HUES48 (cell line): Measurements from ENCODE around the gene UQCR10.

ENCODE experiments used
- H3K27ac ChIP-seq: one replicate; pipeline ENCODE4 v1.7.0; 2013; ENCODE audit warnings: low read depth, low read length, inconsistent platforms
- H3K27me3 ChIP-seq: 2 replicates; pipeline ENCODE4 v1.6.1; 2013; ENCODE audit warnings: mild to moderate bottlenecking, low read length; ENCODE audit not compliant: control insufficient read depth, insufficient read depth
- H3K36me3 ChIP-seq: 2 replicates; pipeline ENCODE4 v1.6.1; 2013; ENCODE audit warnings: low read length; ENCODE audit not compliant: control insufficient read depth, insufficient read depth
- H3K4me1 ChIP-seq: 2 replicates; pipeline ENCODE4 v1.6.1; 2013; ENCODE audit warnings: mild to moderate bottlenecking, low read length; ENCODE audit not compliant: control insufficient read depth, insufficient read depth
- H3K4me3 ChIP-seq: 2 replicates; pipeline ENCODE4 v1.5.1; 2013; ENCODE audit warnings: mild to moderate bottlenecking, low read depth, low read length
- H3K9ac ChIP-seq: 2 replicates; pipeline ENCODE4 v1.6.1; 2013; ENCODE audit warnings: mild to moderate bottlenecking, low read depth, low read length, moderate library complexity
- H3K9me3 ChIP-seq: 2 replicates; pipeline ENCODE4 v1.6.1; 2013; ENCODE audit warnings: low read length; ENCODE audit not compliant: control insufficient read depth, insufficient read depth

UQCR10 gene

DNA sequence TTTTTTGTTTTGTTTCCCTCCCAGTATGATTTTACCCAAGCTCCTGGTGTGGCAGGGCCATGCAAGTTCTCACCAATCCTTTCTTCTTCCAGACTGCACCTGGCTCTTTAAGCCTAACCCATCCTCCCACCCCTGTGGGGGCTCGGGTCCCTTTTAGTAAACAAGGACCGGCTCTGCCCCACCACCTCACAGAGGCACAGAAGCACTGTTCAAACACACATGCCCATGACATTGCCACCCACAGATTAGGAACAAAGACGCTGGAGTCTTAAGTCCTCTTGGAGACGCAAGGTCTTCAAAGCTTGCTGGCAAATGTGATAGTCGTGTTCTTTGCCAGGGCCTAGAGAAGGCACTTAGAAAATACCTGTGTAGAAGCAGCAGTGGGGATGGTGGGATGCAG, 18.9 kb downstream of the UQCR10 start:
- no peak overlapping the region for H3K4me3 ChIP-seq
- peaks cover 5% of the 10 kb centered on the region; the same call in 1 of the 2 replicates for H3K4me1 ChIP-seq
- no peaks in the 10 kb centered on the region for H3K27me3 ChIP-seq
- H3K9me3 ChIP-seq, result no peaks in the 10 kb centered on the region
- H3K36me3 ChIP-seq, result peaks cover 30% of the 10 kb centered on the region
- no peak overlapping the region for H3K9ac ChIP-seq
- peak overlapping the region; percentile 45 for H3K27ac ChIP-seq

DNA sequence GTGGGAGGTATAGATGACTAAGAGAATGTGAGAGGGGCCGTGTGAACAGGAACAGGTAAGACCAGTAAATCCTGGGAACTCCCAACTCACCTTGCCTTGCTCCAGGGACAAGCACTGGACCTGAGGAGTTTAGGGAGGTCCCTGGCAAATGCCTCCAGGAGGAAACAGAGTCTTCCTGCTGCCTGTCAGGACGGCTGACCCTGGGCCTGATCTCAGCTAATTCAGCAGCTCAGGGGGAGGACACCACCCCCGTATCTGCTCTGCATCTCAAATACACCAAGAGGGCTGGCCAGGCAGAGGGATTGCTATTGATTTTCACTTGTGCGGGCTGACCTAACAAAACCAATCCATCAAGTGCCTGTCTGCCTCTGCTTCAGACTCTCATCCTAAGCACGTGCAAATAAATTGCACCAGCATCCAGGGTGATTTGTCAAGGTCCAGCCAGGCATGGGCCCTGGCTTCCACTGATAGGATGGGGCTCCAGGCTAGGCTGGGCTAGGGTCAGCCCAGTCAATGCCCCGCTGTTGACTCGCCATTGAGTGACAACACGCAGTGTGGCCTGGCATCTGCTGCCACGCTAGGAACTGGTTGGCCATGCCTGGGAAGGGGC, 20.3 kb downstream of the UQCR10 start:
- peaks cover 42% of the 10 kb centered on the region for H3K36me3 ChIP-seq
- no peaks in the 10 kb centered on the region for H3K9me3 ChIP-seq
- no peak overlapping the region for H3K4me3 ChIP-seq
- H3K4me1 ChIP-seq, result 0 out of 2 replicates have a peak, but pooled peaks cover 3% of the 10 kb centered on the region
- no peaks in the 10 kb centered on the region for H3K27me3 ChIP-seq
- H3K27ac ChIP-seq, result no peak overlapping the region
- H3K9ac ChIP-seq, result no peak overlapping the region

DNA sequence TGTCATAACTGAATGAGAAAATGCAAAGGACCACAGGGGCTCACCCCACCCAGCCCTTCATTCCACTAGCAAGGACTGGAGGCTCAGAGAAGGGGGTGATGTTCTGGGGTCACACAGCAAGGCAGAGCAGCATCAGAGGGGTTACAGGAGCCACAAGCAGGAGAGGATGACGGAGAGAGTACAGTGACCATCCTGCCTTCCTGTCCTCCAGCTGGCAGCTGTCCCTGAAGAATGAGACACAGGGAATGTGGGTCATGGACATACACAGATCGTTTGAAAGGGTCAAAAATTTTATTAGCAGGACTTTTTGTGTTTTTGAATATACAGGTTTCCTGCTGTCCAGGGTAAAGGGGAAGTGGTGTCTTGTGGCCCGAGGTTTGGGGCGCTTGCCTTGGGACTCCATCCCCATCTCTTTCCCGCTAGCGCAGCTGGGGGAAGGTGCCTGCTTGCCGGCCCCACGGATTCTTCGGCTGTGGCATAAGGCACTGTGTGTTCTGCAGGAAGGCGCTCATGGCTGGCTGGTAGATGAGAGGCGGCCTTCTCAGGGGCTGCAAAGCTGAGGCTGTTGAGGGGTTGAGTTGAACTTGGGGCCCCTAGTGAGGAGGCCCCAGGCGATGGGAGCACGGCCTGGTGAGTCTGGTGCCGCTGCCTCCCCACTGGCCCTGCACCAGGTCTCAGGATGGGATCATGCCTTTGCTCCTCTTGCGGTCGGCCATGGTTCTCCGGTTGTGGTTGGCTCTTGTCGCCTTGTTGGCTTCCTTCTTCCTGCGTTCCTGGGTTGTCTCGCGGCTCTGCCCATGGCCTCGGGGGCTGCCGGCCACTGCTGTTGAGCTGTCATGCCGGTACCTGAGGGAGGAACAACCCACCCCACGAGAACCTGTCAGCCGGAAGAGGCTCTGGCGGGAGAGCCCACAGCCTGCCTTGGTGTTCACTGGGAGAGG, 21.4 kb downstream of the UQCR10 start:
- Histone ChIP-seq H3K27ac (no peak overlapping the region), H3K4me3 (no peak overlapping the region), H3K9ac (no peak overlapping the region), H3K4me1 (0 out of 2 replicates have a peak, but pooled peaks cover 3% of the 10 kb centered on the region), H3K27me3 (no peaks in the 10 kb centered on the region), H3K9me3 (no peaks in the 10 kb centered on the region), H3K36me3 (peaks cover 53% of the 10 kb centered on the region)

DNA sequence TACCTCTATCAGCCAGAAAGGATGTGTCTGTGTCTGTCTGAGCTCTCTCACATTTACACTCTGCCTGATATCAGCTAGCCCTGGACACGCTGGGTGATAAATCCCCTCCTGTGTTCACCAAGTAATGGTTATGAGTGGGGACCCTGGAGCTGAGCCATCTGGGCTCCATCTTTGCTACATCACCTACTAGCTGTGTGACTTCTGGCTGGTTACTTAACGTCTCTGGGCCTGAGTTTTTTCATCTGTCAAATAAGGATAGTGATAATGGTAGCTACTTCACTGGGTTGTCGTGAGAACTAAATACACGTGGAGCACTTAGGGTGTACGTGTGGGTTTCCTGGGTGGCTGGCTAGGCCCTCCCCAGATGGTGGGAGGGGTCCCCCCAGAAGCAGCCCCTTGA, 22.9 kb downstream of the UQCR10 start:
- peaks cover 57% of the 10 kb centered on the region for H3K36me3 ChIP-seq
- H3K27me3 ChIP-seq, result no peaks in the 10 kb centered on the region
- no peaks in the 10 kb centered on the region for H3K9me3 ChIP-seq
- no peak overlapping the region for H3K9ac ChIP-seq
- H3K4me3 ChIP-seq, result no peak overlapping the region
- H3K27ac ChIP-seq, result no peak overlapping the region
- 0 out of 2 replicates have a peak, but pooled peaks cover under 1% of the 10 kb centered on the region for H3K4me1 ChIP-seq

DNA sequence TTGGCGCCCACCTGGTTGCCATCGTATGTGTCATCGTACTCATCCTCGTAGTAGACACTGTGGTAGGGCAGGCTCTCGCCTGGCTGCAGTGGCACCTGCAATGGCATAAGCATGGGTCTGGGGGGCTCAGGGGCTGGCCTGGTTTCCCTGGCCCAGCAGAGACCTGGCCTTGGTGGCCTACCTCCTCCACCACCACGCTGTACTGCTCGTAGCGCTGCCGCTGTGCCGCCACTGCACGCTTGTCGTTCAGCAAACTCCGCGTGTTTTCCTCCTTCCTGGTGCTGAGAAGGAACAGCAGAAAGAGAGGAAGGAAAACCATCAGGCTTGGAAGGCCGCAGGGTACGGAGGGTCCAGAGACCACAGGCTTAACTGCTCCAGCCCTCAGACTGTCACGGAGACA, 26.2 kb downstream of the UQCR10 start:
- Histone ChIP-seq H3K9me3 (no peaks in the 10 kb centered on the region), H3K4me1 (no peaks in the 10 kb centered on the region), H3K4me3 (no peak overlapping the region), H3K27ac (no peak overlapping the region), H3K9ac (no peak overlapping the region), H3K27me3 (no peaks in the 10 kb centered on the region), H3K36me3 (peaks cover 70% of the 10 kb centered on the region)

DNA sequence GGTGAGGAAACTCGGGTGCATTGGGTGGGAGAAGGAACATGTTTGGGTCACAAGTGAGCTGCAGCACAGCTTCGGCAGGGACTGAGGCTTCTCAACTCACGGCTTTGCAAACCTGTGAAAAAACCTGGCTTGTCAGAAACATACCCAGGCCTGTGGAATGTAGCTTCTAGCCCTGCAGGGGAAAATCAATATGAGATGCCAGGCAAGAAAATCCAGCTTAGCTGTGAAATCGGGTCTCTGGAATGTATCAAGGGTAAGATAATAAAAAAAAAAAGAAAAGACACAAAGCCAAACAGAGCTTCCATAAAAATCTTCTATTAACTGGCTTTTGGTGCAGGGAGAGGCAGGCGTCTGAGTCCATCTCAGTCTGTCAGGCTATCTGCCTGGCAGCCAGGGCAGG, 28.5 kb downstream of the UQCR10 start:
- Histone ChIP-seq H3K27me3 (no peaks in the 10 kb centered on the region), H3K4me1 (no peaks in the 10 kb centered on the region), H3K9me3 (no peaks in the 10 kb centered on the region), H3K27ac (no peak overlapping the region), H3K9ac (no peak overlapping the region), H3K36me3 (peaks cover 69% of the 10 kb centered on the region), H3K4me3 (no peak overlapping the region)

DNA sequence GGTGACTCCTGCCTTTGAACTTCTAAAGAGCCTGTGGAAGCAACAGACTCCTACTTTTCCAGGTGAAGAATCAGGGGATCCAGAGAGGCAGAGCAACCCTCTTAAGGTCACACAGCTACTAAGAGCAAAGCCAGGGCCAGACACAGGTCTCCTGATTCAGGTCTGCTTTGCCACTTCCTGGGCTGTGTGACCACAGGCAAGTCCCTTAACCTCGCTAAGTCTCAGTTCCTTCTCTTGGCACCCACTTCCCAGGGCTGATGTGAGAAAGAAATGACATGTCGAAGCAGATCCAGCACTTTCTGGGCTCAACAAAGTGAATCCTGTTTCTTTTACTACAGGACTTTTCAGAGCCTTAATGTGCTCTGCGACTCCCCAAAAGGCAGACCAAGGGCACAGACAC, 30.2 kb downstream of the UQCR10 start:
- no peaks in the 10 kb centered on the region for H3K27me3 ChIP-seq
- H3K4me3 ChIP-seq, result no peak overlapping the region
- no peak overlapping the region for H3K27ac ChIP-seq
- no peaks in the 10 kb centered on the region for H3K9me3 ChIP-seq
- peaks cover 72% of the 10 kb centered on the region for H3K36me3 ChIP-seq
- no peak overlapping the region for H3K9ac ChIP-seq
- no peaks in the 10 kb centered on the region for H3K4me1 ChIP-seq

DNA sequence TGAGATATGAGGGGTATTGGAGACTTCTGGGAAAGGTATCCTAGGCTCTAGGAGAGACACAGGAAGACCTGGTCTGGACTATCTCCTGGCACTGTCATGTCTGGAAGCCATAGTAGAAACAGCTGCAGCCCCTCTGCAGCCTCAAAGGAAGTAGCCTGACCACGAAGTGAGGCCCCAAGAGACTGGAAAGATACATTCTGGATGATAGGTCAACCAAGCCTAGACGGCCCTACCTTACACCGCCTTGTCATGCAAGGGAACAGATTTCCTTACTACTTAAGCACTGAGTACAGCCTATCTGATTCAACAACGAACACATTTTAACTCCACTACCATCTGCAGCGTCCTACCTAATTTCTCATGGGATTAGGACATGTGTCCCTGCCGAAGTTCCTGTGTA, 31.1 kb downstream of the UQCR10 start:
- no peak overlapping the region for H3K4me3 ChIP-seq
- H3K36me3 ChIP-seq, result peaks cover 65% of the 10 kb centered on the region
- no peak overlapping the region for H3K9ac ChIP-seq

DNA sequence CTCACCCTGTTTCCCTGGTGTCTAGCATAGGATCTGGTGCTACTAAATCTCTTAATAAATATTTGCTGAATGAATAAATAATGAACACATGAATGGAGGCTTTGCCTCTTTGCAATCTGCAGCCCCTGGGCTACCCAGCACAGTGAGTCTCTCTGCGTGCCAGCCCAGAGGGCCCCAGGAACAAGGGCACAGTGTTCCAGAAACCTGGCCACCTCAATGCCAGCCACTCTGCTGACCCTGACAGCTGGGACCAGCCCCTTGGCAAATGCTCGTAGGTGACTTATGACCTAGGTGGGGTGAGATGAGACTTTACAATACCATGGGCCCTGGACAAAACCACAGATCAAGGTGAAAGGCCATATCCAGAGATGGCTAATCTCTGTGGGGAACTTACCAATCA, 31.6 kb downstream of the UQCR10 start:
- Histone ChIP-seq H3K27me3 (no peaks in the 10 kb centered on the region), H3K4me1 (no peaks in the 10 kb centered on the region), H3K27ac (no peak overlapping the region), H3K4me3 (no peak overlapping the region), H3K9ac (no peak overlapping the region), H3K9me3 (no peaks in the 10 kb centered on the region), H3K36me3 (peaks cover 66% of the 10 kb centered on the region)

More for the DNA sequence above, 31.1 kb downstream of the UQCR10 start:
- Histone ChIP-seq H3K27ac (no peak overlapping the region), H3K27me3 (no peaks in the 10 kb centered on the region), H3K4me1 (no peaks in the 10 kb centered on the region), H3K9me3 (no peaks in the 10 kb centered on the region)

DNA sequence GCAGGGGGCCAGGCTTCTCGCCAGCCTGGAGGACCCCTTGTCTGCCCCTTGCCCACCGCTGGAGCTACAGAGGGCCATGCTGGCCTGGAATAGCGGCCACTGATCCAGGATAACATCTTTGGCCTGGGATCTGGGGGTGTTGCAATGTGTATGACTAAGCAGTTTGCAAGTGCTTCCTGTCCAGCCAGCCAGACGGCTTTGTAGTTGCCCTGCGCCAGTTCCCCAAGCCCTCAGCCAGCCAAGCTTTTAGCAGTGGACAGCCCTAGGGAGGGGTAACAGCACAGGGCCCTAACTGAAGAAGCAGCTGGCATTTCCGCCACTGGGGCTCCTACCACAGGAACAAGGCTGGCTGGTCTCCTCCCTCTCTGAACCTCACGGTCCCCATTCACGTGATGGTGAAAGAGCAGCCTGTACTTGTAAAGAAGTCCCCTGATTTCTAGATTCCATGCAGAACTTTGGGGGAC, 32.1 kb downstream of the UQCR10 start:
- Histone ChIP-seq H3K9me3 (no peaks in the 10 kb centered on the region), H3K36me3 (peaks cover 70% of the 10 kb centered on the region), H3K4me1 (no peaks in the 10 kb centered on the region), H3K27me3 (no peaks in the 10 kb centered on the region), H3K9ac (no peak overlapping the region), H3K27ac (no peak overlapping the region), H3K4me3 (no peak overlapping the region)

DNA sequence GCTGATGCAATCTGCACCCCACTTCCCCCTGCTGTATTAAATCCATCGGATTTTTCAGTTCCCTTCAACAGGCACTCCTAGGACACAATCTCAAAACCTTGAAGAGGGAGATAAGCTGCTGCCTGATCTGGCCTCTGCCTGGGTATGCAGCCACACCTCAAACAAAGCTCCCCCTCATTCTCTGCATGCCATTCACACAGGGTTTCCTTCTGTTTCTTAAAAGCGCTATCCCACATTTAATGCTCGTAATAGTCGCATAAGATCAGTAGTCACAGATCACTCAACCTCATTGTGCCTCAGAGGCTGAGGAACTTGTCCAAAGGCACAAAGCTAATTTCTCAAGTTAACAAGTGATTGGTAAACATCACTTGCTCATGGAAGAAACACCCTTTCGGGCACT, 34.0 kb downstream of the UQCR10 start:
- no peak overlapping the region for H3K4me3 ChIP-seq
- no peaks in the 10 kb centered on the region for H3K4me1 ChIP-seq
- no peaks in the 10 kb centered on the region for H3K27me3 ChIP-seq
- peaks cover 85% of the 10 kb centered on the region for H3K36me3 ChIP-seq
- H3K27ac ChIP-seq, result no peak overlapping the region
- no peak overlapping the region for H3K9ac ChIP-seq
- no peaks in the 10 kb centered on the region for H3K9me3 ChIP-seq
